GM18517 (cell line): ENCODE data around the gene RADIL.

ENCODE experiments used
- ATAC-seq: cut with Tn5 transposase; IDR thresholded peaks from one replicate; pipeline ENCODE4 v1.9.1; 2021; ENCODE audit warnings: mild to moderate bottlenecking, moderate library complexity; ENCODE audit not compliant: unreplicated experiment

The RADIL gene

DNA sequence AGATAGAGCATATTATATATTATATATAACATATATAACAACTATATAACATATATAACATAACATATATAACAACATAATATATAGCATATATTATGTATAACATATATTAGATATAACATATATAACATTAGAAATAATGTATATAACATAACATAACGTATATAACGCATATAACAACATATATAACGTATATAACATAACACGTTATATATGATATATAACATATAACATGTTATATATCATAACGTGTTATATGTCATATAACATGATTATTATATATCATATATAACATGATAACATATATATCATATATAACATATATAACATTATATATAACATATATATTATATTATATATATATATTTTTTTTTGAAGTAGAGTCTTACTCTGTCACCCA is 104.4 kb downstream of the RADIL start:
- ATAC-seq: no peak

DNA sequence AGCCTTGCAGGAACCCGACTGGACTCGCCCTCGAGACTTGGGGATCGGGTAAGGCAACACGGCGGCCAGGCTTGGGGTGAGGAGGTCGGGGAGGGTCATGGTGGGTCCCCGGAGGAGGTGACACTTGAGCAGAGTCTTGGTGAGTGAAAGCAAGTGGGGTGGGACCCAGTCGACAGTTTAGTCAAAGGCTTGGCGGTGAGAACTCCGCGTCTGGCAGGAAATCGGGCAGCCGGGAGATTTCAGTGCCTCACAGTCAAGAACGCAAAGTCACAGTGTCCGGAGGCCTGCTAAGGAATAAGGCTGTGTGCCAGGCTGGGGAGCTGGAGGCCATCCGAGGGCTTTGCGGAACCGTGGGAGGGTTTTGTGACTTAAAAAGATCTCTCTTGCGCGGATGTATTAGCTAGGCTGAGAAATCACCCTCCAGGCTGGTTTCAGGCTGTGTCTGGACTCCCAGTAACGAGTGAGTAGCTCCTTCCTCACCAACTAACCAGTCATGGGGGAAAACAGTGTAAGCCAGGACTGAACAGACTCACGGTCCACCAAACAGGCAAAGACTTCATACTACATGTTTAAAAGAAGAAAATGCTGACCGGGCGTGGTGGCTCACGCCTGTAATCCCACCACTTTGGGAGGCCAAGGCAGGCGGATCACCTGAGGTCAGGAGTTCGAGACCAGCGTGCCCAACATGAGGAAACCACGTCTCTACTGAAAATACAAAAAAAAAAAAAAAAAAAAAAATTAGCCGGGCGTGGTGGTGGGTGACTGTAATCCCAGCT is 107.5 kb downstream of the RADIL start:
- peak; percentile 18 for ATAC-seq

DNA sequence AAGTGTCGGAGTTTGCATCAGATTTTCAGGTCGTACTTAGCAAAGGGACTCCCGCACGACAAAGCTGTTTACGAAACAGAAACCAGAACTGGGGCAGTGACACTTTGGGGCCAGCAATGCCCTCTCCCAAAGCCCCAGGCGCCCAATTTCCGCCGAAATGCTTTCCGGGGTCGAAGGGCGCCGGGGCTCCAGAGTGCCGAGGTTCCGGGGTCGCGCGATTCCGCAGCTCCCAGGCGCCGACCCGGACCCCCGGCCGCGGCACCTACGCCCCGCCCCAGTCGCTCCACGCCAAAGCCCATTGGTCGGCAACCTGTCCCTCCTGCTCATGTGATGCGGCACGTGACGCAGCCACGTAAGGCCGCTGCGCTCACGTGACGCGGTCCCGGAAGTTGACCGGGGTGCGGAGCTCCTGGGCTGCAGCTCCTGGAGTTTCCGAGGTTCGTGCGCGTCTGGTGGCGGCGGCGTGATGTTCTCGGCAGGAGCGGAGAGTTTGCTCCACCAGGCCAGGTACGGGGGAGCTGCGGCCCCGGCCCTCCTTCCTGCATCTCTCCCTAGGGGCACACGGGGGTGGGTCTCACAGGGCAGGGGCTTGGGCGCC is 108.2 kb downstream of the RADIL start, which contains the start of gene AP5Z1:
Gene AP5Z1 (plus strand): TSS at position 374 of the 598 bp plus-strand sequence. CDS start 93 bp downstream, at position 467.
- peak; percentile 77 for ATAC-seq

DNA sequence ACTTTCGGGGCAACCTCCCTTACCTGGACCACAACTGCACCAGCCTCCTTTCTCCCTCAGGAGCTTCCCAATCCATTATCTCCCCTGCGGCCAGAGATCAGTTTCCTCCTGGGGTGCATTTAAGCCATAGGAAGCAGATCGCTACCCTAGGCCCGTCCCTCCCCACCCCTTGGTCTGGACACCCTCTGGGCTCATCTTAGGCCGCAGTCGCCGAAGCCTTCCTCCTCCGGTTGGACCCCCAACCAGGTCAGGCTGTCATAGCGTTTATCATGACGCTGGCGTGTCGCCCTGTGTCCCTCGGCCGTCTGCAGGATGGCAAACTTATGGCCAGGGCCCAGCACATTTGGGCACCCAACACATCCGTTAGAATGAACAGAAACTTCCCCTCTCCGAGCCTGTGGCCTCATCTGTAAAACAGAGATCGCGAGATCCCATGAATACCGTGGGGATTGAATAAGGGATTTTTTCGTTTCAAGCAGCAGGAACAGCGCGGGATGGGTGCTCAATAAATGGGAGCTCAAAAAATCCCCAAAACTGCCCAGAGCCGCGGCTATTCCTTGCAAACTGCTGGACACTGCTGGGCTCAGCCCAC is 108.8 kb downstream of the RADIL start:
- ATAC-seq: peak; percentile 49

DNA sequence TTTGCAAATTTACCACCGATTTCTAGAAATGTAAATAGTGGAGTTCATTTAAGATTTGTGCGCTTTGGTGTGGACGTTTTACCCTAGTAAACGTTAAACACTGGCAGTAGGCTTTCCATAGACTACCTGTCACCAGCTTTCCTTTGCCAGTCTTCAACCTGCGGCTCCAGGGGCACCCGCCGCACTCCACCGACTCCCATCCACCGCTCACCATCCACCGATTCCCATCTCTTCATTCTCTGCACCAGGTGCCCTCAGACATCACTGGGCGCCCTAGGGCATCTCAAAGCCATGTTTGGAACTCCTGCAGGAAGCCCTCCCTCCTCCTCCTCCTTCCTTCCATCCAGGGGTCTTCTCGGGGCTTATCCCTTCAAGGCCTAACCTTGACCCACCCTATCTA is 109.5 kb downstream of the RADIL start:
- no peak for ATAC-seq

DNA sequence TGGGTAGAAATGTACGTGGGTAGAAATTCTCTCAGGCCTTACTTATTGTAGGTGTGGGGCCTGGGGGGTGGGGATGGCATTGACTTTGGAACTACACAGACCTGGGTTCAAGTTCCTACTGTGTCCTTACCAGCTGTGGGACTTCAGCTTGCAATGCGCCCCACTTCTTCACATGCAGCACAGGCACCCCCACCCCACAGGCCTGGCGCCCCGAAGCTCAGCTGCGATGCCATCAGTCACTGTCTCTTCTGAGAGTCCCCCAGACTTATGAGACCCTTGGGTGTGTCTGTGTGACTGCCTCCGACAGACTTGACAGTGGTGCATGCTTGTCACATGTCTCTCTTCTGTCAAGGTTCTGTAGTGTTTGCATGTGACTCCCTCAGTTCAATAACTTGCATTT is 111.2 kb downstream of the RADIL start:
- no peak for ATAC-seq

DNA sequence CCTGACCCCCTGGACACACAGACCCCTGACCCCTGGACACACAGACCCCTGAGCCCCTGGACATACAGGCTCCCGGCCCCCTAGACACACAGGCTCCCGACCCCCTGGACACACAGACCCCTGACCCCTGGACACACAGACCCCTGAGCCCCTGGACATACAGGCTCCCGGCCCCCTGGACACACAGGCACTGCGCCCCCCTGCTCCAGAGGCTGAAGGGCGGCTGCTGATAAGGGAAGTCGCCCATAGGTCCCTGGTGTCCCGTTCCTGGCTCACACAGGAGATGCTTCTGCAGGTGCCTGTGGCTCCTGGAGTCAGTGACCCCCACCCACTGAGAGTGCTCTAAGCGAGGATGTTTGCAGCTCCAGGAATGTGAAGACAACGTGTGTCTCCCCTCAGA is 111.8 kb downstream of the RADIL start:
- no peak for ATAC-seq

DNA sequence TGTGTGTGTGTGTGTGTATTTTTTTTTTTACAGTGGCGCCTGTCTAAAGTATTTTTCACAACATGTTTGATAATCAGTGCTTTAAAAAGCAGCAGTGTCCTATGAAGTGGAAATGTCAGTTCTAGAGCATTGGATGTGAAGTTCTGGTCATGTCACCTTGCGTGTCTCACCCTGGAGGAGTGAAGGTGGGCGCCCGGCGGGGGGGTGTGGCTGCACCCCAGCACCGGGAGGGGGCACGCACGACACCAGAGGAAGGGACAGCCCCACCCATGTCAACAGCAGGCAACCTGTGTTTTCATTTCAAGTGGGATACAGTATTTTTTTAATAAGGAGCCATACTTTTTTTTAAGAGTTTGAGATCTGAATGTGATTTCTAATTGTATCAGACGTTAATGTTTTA is 112.6 kb downstream of the RADIL start:
- no peak for ATAC-seq

DNA sequence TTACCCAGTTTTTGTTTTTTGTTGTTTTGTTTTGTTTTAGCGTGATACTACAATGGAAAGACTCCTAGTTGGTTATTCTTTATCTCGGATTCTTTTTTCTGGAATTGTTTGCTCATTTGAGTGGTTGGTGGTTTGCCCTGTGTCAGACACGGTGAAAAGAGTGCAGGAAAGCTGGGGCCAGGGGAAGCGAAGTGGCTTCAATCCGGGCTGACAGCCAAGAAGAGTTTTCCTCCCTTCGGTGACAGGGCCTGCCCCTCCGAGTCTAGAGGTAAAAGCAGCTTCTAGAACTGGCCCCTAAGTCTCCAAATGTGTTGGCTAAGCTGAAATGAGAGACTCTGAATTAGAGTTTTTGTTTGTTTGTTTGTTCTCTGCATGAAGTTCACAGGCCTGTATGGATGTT is 113.8 kb downstream of the RADIL start:
- no peak for ATAC-seq

DNA sequence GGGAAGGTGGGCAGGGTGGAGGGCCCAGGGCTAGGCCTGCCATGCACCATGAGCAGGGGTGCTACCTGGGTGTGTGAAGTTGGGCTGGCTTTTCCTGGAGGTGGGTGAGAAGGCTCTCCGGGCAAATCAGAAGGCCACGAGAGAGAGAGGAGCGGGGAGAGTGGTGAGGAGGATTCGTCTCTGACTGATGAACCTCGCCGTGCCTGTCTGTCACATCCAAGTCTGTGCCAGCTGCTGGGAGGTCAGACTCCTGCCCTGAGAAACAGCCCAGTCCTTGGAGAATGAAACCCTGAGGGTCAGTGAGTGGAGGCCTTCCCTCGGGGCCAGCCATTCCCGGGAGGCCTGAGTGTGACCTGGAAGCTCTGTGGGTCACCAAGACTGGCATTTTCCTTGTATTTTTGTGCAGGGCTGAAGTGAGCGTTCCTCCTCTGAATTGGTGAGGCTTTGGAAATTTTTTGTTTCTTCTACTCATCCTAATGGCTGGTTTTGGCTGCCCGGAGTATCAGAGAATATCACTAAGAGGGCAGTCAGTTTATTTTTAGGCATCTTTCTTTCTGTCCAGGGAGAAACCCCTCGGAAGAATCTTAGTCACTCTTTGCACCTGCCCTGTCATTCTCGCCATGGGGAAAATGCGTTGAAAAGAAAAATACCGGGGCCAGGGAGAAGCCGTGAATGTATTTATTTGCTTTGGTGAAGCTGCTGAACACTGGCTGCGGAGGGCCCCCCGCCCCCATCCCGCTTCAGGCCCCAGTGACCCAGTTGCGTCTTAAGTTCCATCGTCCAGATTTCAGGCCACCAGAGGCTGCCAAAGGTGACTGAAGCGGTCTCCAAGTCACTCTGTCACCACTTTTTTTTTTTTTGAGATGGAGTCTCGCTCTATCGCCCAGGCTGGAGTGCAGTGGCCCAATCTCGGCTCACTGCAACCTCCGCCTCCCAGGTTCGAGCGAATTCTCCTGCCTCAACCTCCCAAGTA is 114.6 kb downstream of the RADIL start:
- no peak for ATAC-seq

DNA sequence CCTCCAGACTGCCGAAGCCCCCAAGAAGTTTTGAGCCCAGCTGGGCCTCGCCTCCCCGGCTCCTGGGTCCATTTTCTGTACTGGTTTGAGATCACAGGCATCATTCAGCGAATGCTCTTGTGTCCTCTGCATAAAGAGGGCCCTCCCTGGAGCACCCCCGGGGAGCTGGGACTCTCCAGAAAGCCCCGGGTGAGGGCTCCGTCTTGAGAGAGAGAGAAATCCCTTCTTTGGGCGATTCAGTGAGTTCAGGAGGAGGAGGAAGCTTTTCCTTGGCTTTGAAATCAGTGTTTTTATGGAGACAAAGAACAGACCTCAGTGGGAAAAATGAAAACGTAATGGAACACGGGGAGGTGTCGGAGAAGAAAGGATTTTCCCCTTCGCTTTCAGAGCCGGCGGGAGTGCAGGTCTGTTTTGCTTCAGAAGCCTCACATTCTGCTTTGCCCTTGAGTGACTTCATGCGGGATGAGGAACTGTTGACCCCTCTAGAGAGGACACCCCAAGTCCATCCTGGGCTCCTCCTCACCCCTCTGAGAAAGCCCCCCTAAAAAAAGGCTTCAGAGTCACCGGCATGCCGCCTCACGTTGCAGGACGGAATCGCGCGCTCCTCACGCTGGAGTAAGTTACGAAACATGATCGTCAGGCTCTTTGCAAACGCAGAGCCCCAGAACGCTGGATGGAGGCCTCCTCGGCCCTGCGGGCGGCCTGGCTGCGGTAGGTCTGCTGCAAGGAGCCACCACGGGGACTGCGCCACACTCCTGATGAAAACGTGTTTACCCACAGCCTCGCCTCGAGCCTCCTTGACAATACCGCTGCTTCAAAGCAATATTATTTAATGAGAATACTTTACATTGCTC is 116.6 kb downstream of the RADIL start:
- ATAC-seq: no peak

DNA sequence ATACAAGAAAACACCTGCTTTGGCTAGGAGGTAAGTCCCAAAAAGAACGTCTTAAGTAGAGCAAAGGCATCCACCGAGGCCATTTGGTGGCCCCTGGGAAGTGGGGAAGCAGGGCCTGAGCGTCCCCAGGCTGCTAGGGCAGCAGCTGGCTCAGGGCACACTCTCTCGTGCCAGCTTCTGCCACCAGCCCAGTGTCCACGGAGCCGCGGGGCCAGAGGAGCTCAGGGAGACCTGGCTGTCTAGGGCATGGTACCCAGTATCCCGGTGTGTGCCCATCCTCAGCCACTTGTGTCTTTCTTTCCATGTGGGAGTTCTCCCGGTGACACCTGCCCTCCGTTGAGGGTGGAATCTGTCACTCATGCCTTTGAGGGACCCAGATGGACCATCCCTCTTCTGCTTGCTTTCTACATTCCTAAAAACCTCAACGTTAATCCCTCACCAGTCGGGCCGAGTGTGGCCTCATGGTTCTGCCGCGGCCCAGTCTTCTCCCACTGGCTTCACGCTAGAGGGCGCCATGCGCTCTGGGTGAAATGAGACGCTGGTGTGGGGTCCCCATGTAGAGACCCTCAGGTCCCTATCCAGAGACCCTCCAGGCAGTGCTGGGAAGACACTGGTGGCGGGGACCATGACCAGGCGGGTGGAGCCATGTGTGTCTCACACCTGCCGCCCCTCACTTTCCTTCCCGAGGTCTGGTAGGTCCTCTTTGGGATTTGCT is 117.6 kb downstream of the RADIL start:
- ATAC-seq: no peak

DNA sequence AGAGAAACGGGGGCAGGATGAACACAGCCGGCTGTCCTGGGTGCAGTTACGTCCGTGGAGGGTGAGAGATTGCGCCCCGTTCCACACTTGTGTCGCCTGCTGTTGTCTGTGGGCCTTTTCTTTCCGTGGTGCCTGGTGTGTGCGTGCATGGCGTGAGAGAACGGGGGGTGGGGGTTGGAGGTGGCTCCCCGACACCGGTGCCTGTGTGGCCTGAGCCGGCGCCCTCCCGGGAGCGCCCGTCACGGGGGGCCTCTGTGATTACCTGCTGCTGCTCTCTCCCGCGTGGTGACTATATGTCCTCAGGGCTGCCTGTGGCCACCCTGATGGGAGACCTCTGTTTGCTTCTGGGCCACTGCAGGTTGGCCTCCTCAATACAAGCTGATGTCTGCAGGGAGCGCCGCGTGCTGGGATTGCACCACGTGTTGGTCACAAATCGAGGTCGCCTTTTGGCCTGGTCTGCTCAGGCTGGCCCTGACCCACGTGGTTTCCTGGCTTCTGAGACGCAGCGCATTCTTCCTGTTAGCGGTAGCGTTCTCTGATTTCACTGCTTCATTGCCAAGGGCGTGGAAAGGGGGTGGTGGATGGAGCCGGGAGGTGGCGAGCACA is 119.0 kb downstream of the RADIL start:
- no peak for ATAC-seq

DNA sequence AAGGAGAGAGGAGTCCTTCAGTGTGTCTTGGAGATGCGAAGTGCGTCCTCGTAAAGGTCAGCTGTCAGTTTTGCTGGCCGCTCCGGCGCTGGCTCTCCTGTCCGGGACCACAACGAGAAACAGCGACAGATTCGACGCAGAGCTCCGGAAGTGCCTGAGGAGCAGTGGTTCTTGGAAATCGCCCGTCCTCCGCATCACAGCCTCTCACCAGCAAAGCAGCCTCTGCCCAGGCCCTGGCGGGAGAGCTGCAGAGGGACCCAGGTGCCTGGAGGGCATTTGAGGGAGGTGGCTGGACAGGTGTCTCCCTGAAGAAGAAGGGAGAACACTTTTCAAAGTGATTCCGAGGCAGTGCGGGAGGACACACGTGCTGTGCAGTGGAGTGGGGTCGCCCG is 119.7 kb downstream of the RADIL start:
- no peak for ATAC-seq

DNA sequence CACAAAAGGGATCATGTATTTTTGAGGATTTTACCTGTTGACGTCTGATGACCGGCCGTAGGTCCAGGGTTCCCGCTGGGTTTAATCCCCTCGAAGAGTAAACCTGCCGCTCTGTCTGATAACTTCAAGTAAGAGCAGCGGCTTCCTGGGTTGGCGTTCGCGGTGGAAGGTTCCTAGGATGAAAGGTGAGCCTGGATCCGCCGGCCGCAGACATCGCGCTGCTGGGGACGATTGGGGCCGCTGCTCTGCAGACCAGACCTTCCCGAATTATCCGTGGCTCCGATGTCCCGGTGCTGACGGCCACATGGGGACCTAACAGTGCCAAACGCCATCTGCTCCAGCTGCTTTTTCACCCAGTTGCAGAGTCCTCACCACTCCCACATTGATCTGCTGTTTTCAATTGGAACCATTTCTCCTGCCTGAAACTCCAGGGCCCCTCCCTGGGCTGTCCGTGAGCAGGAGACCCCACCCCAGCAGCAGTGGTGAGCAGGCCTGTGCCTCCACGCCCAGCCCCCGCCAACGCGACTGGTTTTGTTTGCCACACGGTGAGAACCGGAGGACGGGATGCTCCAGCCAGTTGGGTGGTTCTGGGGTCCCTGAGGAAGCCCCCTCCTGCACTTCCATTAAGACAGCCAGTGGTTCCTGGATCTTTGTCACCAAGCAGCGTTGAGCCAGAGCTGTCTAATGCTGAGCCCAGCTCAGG is 120.3 kb downstream of the RADIL start:
- ATAC-seq: no peak

DNA sequence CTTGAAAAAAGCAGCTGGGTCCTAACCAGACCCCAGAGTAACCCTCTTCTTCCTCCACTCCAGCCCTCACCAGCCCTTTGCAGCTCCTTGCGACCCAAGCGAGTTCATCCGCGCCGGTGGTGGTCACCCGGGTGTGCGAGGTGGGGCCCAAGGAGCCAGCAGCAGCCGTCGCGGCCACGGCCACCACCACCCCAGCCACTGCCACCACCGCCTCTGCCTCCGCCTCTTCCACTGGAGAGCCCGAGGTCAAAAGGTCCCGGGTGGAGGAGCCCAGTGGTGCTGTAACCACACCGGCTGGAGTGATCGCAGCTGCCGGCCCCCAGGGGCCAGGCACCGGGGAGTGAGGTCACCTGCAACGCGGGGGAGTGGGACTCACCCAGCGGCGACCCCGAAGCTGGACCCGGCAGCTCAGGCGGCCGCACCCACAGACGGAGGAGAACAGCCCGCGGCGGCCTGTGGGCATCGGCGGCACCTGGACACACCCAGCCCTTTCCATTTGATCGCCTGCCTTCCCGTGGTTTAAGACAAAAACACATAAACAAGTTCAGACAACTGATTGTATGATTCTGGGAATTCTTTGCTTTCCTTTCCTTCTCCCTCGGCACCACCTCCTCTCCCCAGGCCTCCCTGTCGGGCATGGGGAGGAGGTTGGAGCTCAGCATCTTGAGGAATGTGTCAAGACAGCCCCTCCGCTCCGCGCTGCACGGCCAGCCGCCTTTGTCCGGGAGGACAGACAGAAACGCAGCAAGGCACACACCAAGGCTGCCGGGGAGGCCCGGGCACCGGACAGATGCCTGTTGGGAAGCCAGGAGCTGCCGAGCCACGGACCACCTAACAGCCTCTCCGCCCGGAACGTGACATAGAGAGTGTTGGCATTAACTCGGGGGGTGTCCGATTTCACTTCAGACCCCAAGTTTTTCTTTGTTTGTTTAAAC is 121.1 kb downstream of the RADIL start:
- ATAC-seq: no peak

DNA sequence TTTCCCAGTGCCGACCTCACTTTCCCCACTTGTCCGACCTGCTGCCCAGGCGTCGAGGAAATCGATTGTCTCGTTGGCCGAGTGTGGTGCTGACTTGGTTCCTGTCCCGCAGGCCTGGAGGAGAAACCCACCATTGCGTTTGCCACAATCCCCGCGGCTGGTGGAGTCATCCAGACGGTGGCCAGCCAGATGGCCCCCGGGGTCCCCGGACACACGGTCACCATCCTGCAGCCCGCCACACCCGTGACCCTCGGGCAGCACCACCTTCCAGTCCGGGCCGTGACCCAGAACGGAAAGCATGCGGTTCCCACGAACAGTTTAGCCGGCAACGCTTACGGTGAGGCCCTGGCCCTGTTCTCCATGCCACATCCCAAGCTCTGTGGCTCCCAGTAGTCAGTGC is 122.6 kb downstream of the RADIL start:
- no peak for ATAC-seq
